WERI-Rb-1 (cell line): Measurements from ENCODE around the gene CACNG5.

ENCODE experiments used
- DNase-seq: peaks from one replicate; pipeline ENCODE4 v3.0.0-alpha.2; 2020
- H3K27ac ChIP-seq: fragments of 250-450 bp; sonication (Bioruptor Pico); 2 replicates; pipeline ENCODE4 v1.5.1; 2020; ENCODE audit warnings: mild to moderate bottlenecking, moderate library complexity
- H3K27me3 ChIP-seq: fragments of 250-450 bp; sonication (Bioruptor Pico); 2 replicates; pipeline ENCODE4 v1.5.1; 2021; ENCODE audit warnings: mild to moderate bottlenecking, low read depth, moderate library complexity; ENCODE audit not compliant: insufficient read depth, severe bottlenecking
- H3K36me3 ChIP-seq: fragments of 250-450 bp; sonication (Bioruptor Pico); 2 replicates; pipeline ENCODE4 v1.5.1; 2020; ENCODE audit warnings: mild to moderate bottlenecking, moderate library complexity
- H3K4me3 ChIP-seq: 2 replicates; pipeline ENCODE4 v1.5.1; 2011; ENCODE audit warnings: low read depth, mild to moderate bottlenecking, control low read depth, low read length
- H3K9me3 ChIP-seq: fragments of 250-450 bp; sonication (Bioruptor Pico); 2 replicates; pipeline ENCODE4 v1.5.1; 2021; ENCODE audit warnings: mild to moderate bottlenecking, moderate library complexity; ENCODE audit not compliant: severe bottlenecking
- TF ChIP-seq, protein P1 (sequence below): IDR thresholded peaks from 2 replicates; pipeline ENCODE4 v1.5.1; 2011; ENCODE audit warnings: low read depth, mild to moderate bottlenecking, control low read depth, inconsistent platforms, low read length

Gene CACNG5

DNA sequence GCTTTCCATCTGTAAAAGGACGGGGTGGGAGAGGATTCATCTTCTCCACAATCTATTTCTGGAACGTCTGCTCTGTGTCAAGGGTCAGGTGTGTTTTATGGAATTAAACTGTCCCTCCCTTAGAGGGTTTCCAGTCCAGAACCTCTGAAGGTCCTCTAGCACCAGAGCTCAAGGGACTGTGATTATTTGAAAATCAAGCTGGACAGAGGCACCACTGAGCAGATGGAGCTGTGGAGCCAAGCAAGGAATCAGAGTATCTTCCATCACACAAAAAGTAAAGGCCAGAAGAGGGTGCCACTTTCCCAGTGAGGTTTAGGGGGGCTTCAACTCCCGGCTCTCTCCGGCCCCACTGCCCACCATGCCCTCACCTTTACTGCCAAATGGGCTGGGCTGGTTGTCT is 6.8 kb downstream of the CACNG5 start:
- Histone ChIP-seq H3K27ac (no peak overlapping the region), H3K27me3 (no peaks in the 10 kb centered on the region), H3K36me3 (peaks cover 13% of the 10 kb centered on the region), H3K9me3 (peaks cover 7% of the 10 kb centered on the region), H3K4me3 (no peak overlapping the region)
- DNase-seq: no peak
- TF ChIP-seq, protein P1, sequence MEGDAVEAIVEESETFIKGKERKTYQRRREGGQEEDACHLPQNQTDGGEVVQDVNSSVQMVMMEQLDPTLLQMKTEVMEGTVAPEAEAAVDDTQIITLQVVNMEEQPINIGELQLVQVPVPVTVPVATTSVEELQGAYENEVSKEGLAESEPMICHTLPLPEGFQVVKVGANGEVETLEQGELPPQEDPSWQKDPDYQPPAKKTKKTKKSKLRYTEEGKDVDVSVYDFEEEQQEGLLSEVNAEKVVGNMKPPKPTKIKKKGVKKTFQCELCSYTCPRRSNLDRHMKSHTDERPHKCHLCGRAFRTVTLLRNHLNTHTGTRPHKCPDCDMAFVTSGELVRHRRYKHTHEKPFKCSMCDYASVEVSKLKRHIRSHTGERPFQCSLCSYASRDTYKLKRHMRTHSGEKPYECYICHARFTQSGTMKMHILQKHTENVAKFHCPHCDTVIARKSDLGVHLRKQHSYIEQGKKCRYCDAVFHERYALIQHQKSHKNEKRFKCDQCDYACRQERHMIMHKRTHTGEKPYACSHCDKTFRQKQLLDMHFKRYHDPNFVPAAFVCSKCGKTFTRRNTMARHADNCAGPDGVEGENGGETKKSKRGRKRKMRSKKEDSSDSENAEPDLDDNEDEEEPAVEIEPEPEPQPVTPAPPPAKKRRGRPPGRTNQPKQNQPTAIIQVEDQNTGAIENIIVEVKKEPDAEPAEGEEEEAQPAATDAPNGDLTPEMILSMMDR: no peak

GRCh38 chr17:66842505-66842904 is 7.6 kb downstream of the CACNG5 start:
- DNase-seq: no peak
- H3K36me3 ChIP-seq: peaks cover 18% of the 10 kb centered on the region
- H3K27ac ChIP-seq: no peak overlapping the region
- H3K4me3 ChIP-seq: no peak overlapping the region
- TF ChIP-seq, protein P1: no peak
- H3K27me3 ChIP-seq: no peaks in the 10 kb centered on the region
- H3K9me3 ChIP-seq: peaks cover 7% of the 10 kb centered on the region

- no peak for DNase-seq
- Histone ChIP-seq H3K9me3 (peaks cover 8% of the 10 kb centered on the region), H3K36me3 (peaks cover 18% of the 10 kb centered on the region), H3K4me3 (no peak overlapping the region), H3K27me3 (no peaks in the 10 kb centered on the region), H3K27ac (no peak overlapping the region)
- TF ChIP-seq, protein P1: no peak
These were observed 8.0 kb downstream of the CACNG5 start for GRCh38 chr17:66842959-66843358.

GRCh38 chr17:66843627-66844026 is 8.7 kb downstream of the CACNG5 start:
- H3K4me3 ChIP-seq: no peak overlapping the region
- no peak for DNase-seq
- TF ChIP-seq, protein P1: 0 out of 2 replicates have a peak, but pooled peaks have one; percentile 4
- H3K27ac ChIP-seq: no peak overlapping the region
- H3K9me3 ChIP-seq: peaks cover 10% of the 10 kb centered on the region
- H3K27me3 ChIP-seq: no peaks in the 10 kb centered on the region
- H3K36me3 ChIP-seq: peaks cover 22% of the 10 kb centered on the region

- Histone ChIP-seq H3K27me3 (no peaks in the 10 kb centered on the region), H3K27ac (no peak overlapping the region), H3K36me3 (peaks cover 20% of the 10 kb centered on the region), H3K4me3 (no peak overlapping the region), H3K9me3 (peaks cover 10% of the 10 kb centered on the region)
- no peak for DNase-seq
- TF ChIP-seq, protein P1: no peak
These were observed 12.8 kb downstream of the CACNG5 start for GRCh38 chr17:66847704-66848103.

DNA sequence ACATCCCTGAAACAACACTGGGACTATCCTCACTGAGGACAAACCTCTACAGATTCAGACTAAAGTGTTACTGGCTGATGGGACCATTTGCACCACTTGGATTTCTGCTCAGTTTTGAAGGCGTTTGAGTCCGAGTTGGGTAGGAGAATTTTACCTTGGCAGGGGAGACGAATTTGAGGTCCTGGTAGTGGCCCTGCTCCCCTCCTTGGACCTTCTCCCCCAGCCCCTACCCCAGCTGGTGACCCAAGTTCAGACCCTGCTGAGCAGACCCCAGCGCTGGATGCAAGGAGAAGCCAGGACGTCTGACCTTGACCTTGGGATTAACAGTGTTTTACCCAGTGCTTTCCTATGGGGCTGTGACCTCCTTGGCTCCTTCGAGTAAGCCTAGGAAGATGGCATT is 13.6 kb downstream of the CACNG5 start:
- Histone ChIP-seq H3K4me3 (no peak overlapping the region), H3K9me3 (peaks cover 10% of the 10 kb centered on the region), H3K27me3 (no peaks in the 10 kb centered on the region), H3K36me3 (peaks cover 20% of the 10 kb centered on the region), H3K27ac (no peak overlapping the region)
- no peak for DNase-seq
- TF ChIP-seq, protein P1: no peak
